Large intestine (tissue), 3 donors: ENCODE measurements around the gene MEGF6. TPM values are rescaled to one million over a fixed set of nuclear protein-coding genes. Genes with fewer than 3 reads are reported as not detected.

Experiments used
- DNase-seq, 2 donors: peaks; one replicate each; pipeline versions ENCODE4 v3.0.0 to v3.0.0-alpha.2; 2013
- H3K27ac ChIP-seq: one replicate; pipeline ENCODE4 v1.5.1; 2013; ENCODE audit warnings: low read length
- H3K27me3 ChIP-seq: 2 replicates; pipeline ENCODE4 v1.6.1; 2013; ENCODE audit warnings: low read length; ENCODE audit not compliant: control insufficient read depth, insufficient read depth
- H3K36me3 ChIP-seq: 2 replicates; pipeline ENCODE4 v1.6.1; 2013; ENCODE audit warnings: low read length; ENCODE audit not compliant: control insufficient read depth, insufficient read depth
- H3K4me1 ChIP-seq: one replicate; pipeline ENCODE4 v1.6.1; 2013; ENCODE audit warnings: low read length; ENCODE audit not compliant: control insufficient read depth, insufficient read depth
- H3K4me3 ChIP-seq: one replicate; pipeline ENCODE4 v1.5.1; 2013; ENCODE audit warnings: low read length
- H3K9me3 ChIP-seq: one replicate; pipeline ENCODE4 v1.6.1; 2013; ENCODE audit warnings: mild to moderate bottlenecking, low read depth, low read length, moderate library complexity; ENCODE audit not compliant: control insufficient read depth
- whole genome bisulfite sequencing: methylation state at CpG from one replicate; pipeline ENCODE4 v1.1.5; 2013; ENCODE audit warnings: low lambda C conversion rate; ENCODE audit not compliant: insufficient coverage; 5-methylcytosine and 5-hydroxymethylcytosine counted together
- polyA plus RNA-seq: library from polyadenylated mRNA; unstranded; fragments of 120-200 nt; gene quantifications from one replicate; pipeline ENCODE4 v1.2.1, GENCODE V29; 2013

MEGF6 gene
- polyA plus RNA-seq, 1 donor = 13.8 TPM

DNA sequence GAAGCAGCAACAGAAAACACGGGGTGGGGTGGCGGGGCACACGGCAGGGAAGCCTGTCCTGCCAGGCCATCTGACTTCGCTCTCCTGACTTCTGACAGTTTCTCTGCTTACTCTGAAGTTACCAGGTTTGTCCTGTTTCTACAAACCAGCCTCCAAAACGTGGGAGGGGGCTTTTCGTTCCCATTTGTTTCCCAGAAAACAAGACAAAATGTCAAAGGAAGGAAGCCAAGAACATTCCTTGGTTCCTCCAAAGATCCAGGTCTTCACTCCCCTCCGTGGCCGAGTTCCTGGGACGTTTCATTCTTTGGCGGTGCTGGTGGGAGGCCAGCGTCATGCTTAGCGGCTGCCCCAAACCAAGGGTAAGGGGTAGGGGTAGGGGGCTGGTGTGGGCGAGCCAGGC lies 49.6 kb downstream of the MEGF6 start:
- no peak for DNase-seq
- no peaks in the 10 kb centered on the region for H3K36me3 ChIP-seq
- WGBS = no CpG with 5 or more reads among the region's 13 CpGs
- no peak overlapping the region for H3K4me3 ChIP-seq
- no peaks in the 10 kb centered on the region for H3K9me3 ChIP-seq
- H3K27ac ChIP-seq = no peak overlapping the region
- no peaks in the 10 kb centered on the region for H3K27me3 ChIP-seq
- no peaks in the 10 kb centered on the region for H3K4me1 ChIP-seq

DNA sequence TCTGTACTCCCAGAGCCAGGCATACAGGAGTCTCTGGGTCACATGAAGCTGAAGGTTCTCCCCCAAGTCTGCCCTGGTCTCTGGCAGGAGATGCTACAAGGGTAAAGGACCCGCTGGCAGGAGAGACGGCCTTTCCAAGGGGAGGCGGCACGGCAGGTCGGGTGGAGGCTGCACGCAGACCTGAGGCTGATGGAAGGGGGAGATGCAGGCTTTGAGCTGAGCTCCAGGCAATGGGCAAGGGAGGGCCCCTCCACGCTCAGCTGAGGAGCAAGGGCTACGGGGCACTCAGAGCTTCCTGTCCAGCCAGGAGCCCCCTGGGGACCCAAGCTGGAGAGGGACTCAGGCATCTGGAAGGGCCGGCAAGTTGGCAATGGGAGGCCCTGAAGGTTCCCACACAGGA lies 50.3 kb downstream of the MEGF6 start:
- Histone ChIP-seq H3K27ac (no peak overlapping the region), H3K4me1 (no peaks in the 10 kb centered on the region)
- no CpG with 5 or more reads among the region's 9 CpGs for WGBS

DNA sequence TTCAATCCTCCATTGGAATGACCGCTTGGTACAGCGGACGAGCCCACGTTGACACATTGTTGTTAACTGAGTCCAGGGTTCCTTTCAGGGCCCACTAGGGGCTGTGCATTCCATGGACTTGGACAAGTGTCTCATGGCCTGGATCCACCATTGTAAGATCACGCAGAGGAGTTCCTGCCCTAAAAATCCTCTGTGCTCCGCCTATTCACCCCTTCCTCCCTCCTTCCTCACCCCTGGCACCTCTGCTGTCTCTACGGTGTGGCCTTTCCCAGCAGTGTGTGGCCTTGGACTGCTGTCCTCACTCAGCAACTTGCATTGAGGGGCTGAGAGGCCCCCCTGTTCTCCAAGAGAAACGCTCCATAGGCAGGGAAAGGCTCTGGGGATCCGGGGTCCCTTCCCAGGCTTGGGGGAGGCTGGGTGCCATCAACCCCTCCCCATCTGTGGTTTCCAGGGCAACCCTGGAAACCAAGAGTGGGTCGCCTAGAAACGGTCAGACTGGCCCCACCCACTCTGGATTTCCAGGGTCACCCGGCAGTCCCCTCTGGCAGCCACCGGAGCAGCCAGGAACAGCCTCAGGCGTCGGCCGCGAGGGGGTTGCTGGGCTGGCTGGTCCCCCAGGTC lies 50.9 kb downstream of the MEGF6 start:
- no peaks in the 10 kb centered on the region for H3K36me3 ChIP-seq
- WGBS = 75% methylated on average over 2 of the region's 17 CpGs

More for the DNA sequence above, 50.3 kb downstream of the MEGF6 start:
- H3K4me3 ChIP-seq = no peak overlapping the region
- DNase-seq = no peak
- no peaks in the 10 kb centered on the region for H3K27me3 ChIP-seq
- H3K9me3 ChIP-seq = no peaks in the 10 kb centered on the region
- H3K36me3 ChIP-seq = no peaks in the 10 kb centered on the region

DNA sequence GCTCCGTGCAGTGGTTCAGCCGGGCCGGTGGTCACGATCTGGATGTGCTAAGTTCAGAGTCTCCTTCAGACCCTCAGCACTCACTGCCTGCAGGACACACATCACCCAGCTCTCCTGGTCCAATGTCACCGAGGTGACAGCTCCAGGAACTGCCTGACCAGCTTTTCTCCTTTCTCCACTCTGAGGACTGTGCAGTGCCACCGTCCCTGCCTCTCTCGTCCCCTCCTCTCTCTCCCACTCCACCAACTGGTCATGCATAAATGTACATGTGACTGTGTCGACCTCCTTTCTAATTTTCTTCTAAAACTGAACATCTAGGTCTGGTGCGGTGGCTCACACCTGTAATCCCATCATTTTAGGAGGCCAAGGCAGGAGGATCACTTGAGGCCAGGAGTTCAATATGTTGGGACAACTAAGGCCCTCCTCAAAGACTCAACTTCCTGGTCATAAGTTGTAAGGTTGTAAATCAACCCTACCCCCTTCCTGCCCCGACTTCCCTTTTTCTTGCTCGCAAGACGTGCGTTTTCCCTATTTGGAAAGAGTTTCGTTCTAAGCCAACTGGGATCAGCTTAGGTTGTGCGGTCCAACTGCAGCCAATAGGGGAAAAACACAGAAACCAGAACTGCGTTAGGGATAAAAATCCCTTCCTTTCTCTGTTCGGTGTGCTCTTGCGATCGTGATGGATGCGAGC lies 53.1 kb downstream of the MEGF6 start:
- no peak overlapping the region for H3K27ac ChIP-seq
- no peaks in the 10 kb centered on the region for H3K9me3 ChIP-seq
- H3K4me3 ChIP-seq = no peak overlapping the region
- WGBS = no CpG with 5 or more reads among the region's 20 CpGs
- peaks cover 3% of the 10 kb centered on the region for H3K4me1 ChIP-seq
- no peak for DNase-seq
- no peaks in the 10 kb centered on the region for H3K27me3 ChIP-seq
- no peaks in the 10 kb centered on the region for H3K36me3 ChIP-seq

More for the DNA sequence above, 50.9 kb downstream of the MEGF6 start:
- no peak for DNase-seq
- H3K4me3 ChIP-seq = no peak overlapping the region
- H3K4me1 ChIP-seq = no peaks in the 10 kb centered on the region
- H3K27me3 ChIP-seq = no peaks in the 10 kb centered on the region
- no peak overlapping the region for H3K27ac ChIP-seq
- H3K9me3 ChIP-seq = no peaks in the 10 kb centered on the region

DNA sequence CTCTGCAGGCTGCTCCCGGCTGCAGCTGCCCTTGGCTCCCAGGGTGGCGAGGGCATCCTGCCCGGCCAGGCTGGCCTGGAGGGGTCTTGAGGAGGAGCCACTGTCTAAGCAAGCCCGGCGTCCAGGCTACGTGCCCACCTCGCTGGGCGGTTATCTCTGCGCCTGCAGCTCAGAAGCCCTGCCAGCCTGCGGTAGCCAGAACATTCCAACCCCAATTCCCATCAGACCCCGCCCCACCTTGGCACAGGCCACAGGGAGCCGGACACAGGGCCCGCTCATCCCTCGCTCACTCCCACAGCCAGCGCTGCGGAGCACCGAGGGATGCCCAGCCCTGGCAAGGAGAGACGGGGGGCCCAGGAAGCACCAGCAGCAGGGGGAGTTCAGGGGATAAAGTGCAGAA lies 53.9 kb downstream of the MEGF6 start:
- no CpG with 5 or more reads among the region's 18 CpGs for WGBS
- DNase-seq = no peak
- Histone ChIP-seq H3K4me3 (no peak overlapping the region), H3K27ac (no peak overlapping the region), H3K36me3 (no peaks in the 10 kb centered on the region), H3K4me1 (peaks cover 3% of the 10 kb centered on the region), H3K27me3 (no peaks in the 10 kb centered on the region), H3K9me3 (no peaks in the 10 kb centered on the region)

DNA sequence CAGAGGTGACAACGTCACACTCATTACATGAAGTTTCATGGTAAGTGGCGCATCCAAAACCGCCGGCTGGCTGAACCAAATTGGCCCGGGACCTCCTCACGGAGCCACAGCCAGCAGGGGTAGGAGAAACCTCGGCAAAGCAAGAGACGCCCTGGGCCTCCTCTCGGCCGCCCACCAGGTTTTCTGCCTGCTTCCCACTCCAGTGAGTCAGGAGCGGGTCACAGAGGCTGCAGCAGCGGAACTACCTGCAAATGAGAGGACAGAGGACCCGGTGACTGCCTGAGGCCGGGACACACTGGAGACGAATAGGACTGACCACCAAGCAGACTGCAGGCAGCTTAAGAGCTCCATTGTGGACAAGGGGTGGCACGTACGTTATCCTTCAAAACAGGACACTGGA lies 55.0 kb downstream of the MEGF6 start:
- no peak for DNase-seq
- no peak overlapping the region for H3K4me3 ChIP-seq
- H3K27me3 ChIP-seq = no peaks in the 10 kb centered on the region
- H3K27ac ChIP-seq = no peak overlapping the region
- peaks cover 3% of the 10 kb centered on the region for H3K4me1 ChIP-seq
- no CpG with 5 or more reads among the region's 17 CpGs for WGBS
- no peaks in the 10 kb centered on the region for H3K36me3 ChIP-seq
- H3K9me3 ChIP-seq = no peaks in the 10 kb centered on the region

DNA sequence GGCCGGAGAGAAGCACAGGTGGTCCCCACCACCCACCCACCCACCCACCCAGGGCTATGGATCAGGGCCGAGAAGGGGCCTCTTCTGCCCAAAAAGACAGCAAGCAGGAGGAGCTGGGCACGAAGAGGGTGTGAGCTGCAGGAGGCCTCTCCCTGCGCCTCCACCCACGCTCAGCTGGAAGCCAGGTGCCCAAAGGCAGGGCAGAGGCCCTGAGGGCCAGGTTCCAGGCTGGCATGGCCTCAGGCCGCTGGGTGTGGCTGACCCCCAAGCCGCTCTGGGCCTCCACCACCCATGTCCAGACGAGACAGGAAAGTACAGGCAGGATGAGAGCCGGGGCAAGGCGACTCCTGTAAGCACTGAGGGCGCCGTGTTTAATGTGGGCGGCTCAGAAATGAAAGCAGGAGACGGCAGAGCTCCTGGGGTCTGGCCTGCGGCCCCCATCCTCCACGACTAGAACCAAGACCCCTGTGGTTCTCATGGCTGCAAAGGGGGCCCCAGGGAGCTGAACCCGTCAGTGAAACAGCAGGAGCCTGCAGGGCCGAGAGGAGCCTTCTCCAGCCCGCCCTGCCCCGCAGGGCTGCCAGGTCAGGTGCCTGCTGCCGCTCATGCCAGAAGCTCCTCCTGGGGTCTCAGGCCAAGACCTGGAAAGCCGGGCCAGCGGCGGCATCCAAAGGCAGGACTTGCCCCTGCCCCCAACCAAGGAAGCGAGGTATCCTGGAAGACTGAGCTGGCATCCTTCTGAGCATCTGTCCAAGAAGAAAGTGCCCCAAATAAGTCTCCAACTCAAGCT lies 56.0 kb downstream of the MEGF6 start:
- no peak for DNase-seq
- no CpG with 5 or more reads among the region's 25 CpGs for WGBS
- Histone ChIP-seq H3K27me3 (no peaks in the 10 kb centered on the region), H3K9me3 (no peaks in the 10 kb centered on the region), H3K27ac (no peak overlapping the region), H3K36me3 (no peaks in the 10 kb centered on the region), H3K4me1 (peaks cover 3% of the 10 kb centered on the region), H3K4me3 (no peak overlapping the region)

DNA sequence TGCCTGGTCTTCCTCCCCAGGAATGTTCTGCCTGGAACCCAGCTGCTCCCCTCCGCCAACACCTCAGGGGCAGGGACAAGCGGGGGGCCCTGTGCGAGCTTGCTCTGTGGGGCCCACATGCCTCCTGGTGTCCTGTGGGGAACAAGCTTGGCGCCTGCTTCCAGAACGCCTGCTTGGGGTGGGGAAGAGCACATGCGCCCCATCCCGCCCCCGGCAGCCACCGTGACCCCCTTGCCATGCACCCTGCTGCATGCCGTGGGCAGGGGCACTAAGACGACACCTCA lies 57.4 kb downstream of the MEGF6 start:
- peaks cover 3% of the 10 kb centered on the region for H3K4me1 ChIP-seq
- H3K36me3 ChIP-seq = no peaks in the 10 kb centered on the region
- DNase-seq = no peak
- no peak overlapping the region for H3K4me3 ChIP-seq
- H3K27ac ChIP-seq = no peak overlapping the region
- H3K9me3 ChIP-seq = no peaks in the 10 kb centered on the region
- no peaks in the 10 kb centered on the region for H3K27me3 ChIP-seq
- WGBS = no CpG with 5 or more reads among the region's 11 CpGs

DNA sequence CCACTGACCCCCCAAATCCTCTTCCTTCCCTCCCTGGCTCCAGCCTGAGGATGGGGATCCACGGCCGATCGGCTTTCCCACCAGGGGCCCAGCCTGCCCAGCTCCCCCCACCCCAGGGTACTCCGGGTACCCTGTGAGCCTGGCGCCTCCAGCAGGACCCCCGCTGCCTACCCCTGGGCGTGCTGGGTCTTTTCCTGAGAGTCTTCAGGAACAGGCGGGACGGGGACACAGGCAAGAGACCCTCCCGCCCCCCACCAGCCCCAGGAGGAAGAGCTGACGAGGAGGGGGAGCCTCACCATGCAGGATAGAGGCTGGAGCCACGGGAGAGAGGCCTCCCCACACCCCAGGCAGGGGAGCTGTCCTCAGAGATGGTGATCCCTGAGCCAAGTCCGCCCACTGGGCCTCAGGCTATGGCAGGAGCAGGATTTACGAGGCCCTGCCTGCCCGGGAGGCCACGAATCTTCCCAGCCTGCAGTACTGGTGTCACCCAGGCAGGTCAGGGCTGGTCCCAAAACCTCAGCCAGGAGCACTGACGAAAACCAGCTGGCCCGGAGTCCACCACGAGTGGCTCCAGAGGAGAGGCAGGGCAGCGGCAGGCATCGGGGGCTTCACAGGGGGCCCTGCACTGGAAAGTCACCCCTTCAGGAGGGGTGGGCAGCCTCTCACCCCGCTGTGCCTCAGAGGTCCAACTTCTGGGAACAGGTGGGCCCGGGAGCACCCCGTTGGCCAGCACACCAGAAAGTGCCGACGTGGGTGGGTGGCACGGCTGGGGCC lies 58.0 kb downstream of the MEGF6 start:
- Histone ChIP-seq H3K4me3 (no peak overlapping the region), H3K27ac (no peak overlapping the region), H3K9me3 (no peaks in the 10 kb centered on the region), H3K4me1 (peaks cover 3% of the 10 kb centered on the region), H3K36me3 (no peaks in the 10 kb centered on the region), H3K27me3 (no peaks in the 10 kb centered on the region)
- no peak for DNase-seq
- no CpG with 5 or more reads among the region's 27 CpGs for WGBS

DNA sequence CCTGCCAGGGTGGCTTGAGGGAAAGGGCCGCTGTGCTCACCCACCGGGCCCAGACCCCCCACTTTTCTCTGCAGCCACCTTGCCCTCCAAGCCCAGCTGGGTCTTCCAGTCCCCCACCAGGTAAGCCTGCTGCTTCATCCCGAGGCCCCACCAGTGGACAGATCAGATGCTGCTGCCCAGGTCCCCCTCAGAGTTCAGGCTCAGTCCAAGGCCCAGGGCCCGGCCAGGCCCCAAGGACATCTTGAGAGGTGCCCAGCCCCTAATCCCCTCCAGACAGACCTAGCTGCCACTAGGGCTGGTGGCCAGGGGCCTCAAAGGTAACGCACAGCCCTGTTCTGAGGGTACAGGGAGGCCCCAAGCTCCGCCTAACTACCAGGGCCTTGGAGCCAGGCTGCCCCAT lies 58.6 kb downstream of the MEGF6 start:
- no peaks in the 10 kb centered on the region for H3K36me3 ChIP-seq
- no peak for DNase-seq
- no peaks in the 10 kb centered on the region for H3K9me3 ChIP-seq
- no peak overlapping the region for H3K27ac ChIP-seq
- no CpG with 5 or more reads among the region's 6 CpGs for WGBS
- no peak overlapping the region for H3K4me3 ChIP-seq
- peaks cover 5% of the 10 kb centered on the region for H3K4me1 ChIP-seq
- H3K27me3 ChIP-seq = no peaks in the 10 kb centered on the region
